Stimulated activated memory B cell treated with anti-CD40 and anti-IgM and Interleukin-4, amounts not matched to agents 10 μg/mL and 1 μg/mL and 100 μg/mL, for 72 hours (primary cell): ENCODE results near the gene SLC9C1.
A peak's percentile ranks its signal among the peaks of the same experiment; 100 is the strongest.

ENCODE experiments used
- ATAC-seq: fragments of 150-1000 bp; cut with Tn5 transposase; 2 replicates; pipeline ENCODE4 v1.10.0; 2021
- H3K27ac Mint-ChIP-seq: one replicate; pipeline ENCODE4 v1.8.0; 2022; ENCODE audit warnings: mild to moderate bottlenecking, mixed read lengths
- H3K27me3 Mint-ChIP-seq: one replicate; pipeline ENCODE4 v1.8.0; 2022; ENCODE audit warnings: mixed read lengths
- H3K36me3 Mint-ChIP-seq: one replicate; pipeline ENCODE4 v1.8.0; 2022; ENCODE audit warnings: mixed read lengths
- H3K4me1 Mint-ChIP-seq: one replicate; pipeline ENCODE4 v1.8.0; 2022; ENCODE audit warnings: mixed read lengths
- H3K4me3 Mint-ChIP-seq: one replicate; pipeline ENCODE4 v1.8.0; 2022; ENCODE audit warnings: mild to moderate bottlenecking, moderate library complexity, mixed read lengths
- H3K9me3 Mint-ChIP-seq: one replicate; pipeline ENCODE4 v1.8.0; 2022; ENCODE audit warnings: mixed read lengths

Gene SLC9C1

DNA sequence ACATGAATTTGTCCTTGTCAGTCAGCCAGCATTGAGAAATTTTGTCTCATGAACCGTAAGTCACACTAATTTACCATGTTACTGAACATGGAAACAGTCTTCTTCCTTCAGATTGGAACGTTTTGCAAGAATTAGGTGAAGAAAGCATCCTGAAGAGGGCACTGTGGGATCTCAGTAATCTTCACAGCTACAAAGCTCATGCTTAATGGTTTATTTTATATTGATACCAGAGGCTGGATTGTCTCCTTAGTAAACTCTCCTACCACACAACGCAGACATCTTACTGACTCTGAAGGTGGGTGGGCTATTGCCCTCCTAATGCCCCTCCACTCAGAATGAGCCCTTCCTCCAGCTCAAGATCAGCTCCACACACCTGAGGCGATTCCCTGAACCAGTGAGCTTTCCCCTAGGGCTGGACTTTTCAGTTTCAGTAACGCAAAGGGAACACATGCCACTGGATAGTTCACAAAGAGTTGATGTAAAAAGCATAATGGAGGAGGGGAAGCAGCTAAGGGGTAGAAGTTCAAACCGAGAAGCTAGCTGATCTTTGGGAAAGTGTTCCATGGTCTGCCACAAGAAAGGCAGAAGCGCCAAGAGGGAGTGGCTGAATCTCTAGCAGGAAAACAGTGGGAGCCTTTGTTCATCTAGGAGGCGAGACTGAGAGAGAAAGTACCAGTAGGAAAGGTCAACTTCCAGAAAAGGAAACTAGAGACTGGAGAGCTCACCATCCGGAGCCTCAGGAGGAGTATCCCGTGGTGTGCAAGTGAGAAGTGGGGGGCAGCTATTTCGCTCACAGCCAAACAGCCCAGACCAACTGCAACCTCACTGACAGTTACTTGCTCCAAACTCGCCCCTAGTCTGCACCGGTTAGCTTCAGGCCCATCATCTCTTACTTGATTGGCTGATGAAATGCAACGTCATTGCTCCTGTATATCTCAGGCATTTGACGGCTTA, at the start of gene SLC9C1:
SLC9C1 (minus strand) TSS at position 849 of the 954 bp plus-strand sequence. CDS start 7,425 bp downstream, outside the sequence.
- peak within 1 kb of the TSS; percentile 76 for H3K4me3 Mint-ChIP-seq
- peak within 1 kb of the TSS; percentile 81 for H3K27ac Mint-ChIP-seq
- no peaks in the 10 kb centered on the region for H3K36me3 Mint-ChIP-seq
- peaks cover 35% of the 10 kb centered on the region for H3K4me1 Mint-ChIP-seq
- no peaks in the 10 kb centered on the region for H3K27me3 Mint-ChIP-seq
- peaks cover 6% of the 10 kb centered on the region for H3K9me3 Mint-ChIP-seq
- ATAC-seq, result peak; percentile 70

DNA sequence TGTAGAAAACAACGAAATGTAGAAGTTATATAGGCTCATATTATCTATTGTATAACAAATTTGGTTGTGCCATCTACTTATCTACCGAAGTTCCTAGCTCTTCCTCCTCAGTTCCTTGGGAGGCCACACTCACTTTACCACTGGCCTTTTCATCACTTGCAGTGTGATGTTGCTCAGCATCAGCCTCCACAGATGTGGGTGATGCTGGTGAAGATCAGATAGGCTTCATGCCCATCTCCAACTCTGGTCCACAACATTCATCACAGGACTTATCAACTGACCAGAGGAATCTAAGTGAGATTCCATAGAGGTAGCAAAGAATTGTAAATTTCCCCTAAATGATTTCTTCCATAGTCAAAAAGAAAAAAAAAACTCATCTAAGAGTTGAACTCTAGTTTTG, 47.4 kb upstream of the SLC9C1 start:
- Mint-ChIP-seq H3K27me3 (no peaks in the 10 kb centered on the region), H3K27ac (no peak overlapping the region), H3K4me1 (peaks cover 27% of the 10 kb centered on the region), H3K9me3 (no peaks in the 10 kb centered on the region), H3K36me3 (peaks cover 31% of the 10 kb centered on the region), H3K4me3 (no peak overlapping the region)
- ATAC-seq, result no peak

DNA sequence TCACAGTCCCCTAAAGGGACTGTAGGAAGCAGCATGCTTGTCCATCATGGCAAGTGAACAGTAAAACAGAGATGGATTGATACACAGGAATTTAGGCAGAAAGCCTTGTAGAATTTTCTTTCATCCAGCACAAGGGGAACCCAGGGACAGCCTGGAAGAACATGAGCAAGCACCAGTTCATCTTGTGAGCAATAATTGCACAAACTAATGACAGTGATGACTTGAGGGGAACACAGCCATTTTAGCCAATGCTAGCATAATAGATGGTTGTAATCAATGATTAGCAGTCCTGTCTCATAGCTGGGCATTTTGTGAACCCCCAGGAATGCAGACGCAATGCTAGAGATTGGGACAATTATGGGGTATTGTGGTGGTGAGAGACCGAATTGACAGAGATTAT, 45.6 kb upstream of the SLC9C1 start:
- Mint-ChIP-seq H3K27ac (no peak overlapping the region), H3K4me1 (peaks cover 26% of the 10 kb centered on the region), H3K36me3 (peaks cover 17% of the 10 kb centered on the region), H3K4me3 (no peak overlapping the region), H3K9me3 (no peaks in the 10 kb centered on the region), H3K27me3 (no peaks in the 10 kb centered on the region)
- ATAC-seq, result no peak

DNA sequence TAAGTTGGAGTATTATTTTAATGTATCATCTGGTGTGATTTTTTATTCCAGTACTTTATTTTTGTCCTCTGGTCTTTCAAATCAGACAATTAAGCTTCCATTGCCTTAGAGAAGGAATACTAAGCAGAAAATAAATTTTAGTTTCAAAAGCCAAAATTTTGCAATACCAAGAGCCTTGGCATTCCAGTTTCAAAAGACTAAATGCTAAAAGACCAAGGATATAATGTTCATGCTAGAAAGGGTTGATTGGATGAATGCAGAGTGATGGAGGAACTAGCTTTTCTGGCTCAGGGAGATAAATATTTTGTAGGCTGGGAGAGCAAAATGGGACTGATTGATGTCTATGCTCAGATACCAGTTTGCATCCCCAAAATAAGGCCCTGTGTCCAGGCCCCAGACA, 45.1 kb upstream of the SLC9C1 start:
- peaks cover 13% of the 10 kb centered on the region for H3K36me3 Mint-ChIP-seq
- H3K4me1 Mint-ChIP-seq, result peaks cover 31% of the 10 kb centered on the region
- H3K27ac Mint-ChIP-seq, result no peak overlapping the region
- no peaks in the 10 kb centered on the region for H3K9me3 Mint-ChIP-seq
- no peaks in the 10 kb centered on the region for H3K27me3 Mint-ChIP-seq
- no peak for ATAC-seq
- no peak overlapping the region for H3K4me3 Mint-ChIP-seq

DNA sequence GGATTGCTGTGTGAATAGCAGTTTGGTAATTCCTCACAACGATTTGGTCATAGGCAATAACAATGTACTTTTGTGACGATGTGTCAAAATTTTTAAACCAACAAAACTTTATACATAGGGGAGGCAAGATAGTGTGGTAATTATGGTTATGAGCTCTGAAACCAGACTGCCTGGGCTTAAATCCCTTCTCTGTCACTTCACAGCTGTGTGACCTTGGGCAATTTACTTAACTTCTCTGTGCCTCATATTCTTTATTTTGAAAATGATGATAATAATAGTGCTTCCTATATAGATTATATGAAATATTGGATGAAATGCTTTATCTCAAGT, 44.7 kb upstream of the SLC9C1 start:
- H3K27me3 Mint-ChIP-seq, result no peaks in the 10 kb centered on the region
- H3K4me1 Mint-ChIP-seq, result peaks cover 36% of the 10 kb centered on the region
- no peak for ATAC-seq
- H3K4me3 Mint-ChIP-seq, result no peak overlapping the region
- H3K36me3 Mint-ChIP-seq, result peaks cover 8% of the 10 kb centered on the region
- H3K27ac Mint-ChIP-seq, result no peak overlapping the region
- H3K9me3 Mint-ChIP-seq, result no peaks in the 10 kb centered on the region

DNA sequence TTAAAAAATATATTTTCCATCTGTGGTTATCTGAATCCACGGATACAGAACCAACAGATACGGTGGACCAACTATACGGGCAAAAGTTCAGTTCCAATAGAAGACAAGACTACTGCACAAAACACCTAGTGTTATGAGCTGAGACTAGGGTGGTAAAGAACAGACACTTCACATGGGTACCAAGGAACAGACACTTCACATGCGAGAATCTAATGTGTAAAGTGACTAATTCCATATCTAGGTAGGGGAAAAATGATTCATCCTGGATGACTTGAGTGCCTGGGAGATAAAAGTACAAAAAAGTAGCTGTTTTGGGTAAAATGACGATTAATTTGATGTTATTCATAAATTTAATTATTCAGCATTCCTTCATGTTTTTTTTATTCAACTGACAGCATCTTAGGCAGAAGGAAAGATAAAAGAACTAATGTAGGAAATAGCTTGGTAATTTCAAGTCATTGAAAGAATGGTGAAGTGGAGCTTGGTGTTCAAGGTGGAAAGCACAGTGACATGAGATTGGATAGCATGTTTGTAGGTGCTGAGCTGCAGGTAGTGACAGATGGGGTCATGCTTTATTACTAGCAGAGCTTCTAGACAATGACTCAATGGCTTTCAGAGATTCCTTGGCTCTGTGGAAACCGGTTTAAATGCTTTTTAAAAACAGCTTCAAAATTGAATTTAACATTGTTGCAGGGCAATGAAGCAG, 44.2 kb upstream of the SLC9C1 start:
- Mint-ChIP-seq H3K27ac (no peak overlapping the region), H3K4me1 (peaks cover 39% of the 10 kb centered on the region), H3K27me3 (no peaks in the 10 kb centered on the region), H3K4me3 (no peak overlapping the region), H3K9me3 (no peaks in the 10 kb centered on the region), H3K36me3 (peaks cover 5% of the 10 kb centered on the region)
- no peak for ATAC-seq

DNA sequence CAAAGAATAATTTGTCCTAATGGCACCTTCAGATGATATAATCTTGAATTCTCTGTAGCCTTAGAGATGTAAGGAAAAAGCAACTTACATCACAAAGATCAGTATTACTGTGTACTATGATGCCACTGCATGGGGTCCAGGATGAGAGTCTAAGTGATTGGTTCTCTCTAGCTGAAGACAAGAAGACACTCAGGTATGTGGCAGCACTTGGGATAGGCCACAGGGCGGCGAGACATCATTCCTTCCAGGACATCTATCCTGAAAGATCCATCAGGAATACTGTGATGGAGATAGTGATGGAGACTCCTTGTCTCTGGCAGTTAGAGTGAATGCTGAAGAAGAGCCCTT, 41.4 kb upstream of the SLC9C1 start:
- Mint-ChIP-seq H3K36me3 (no peaks in the 10 kb centered on the region), H3K4me1 (peaks cover 43% of the 10 kb centered on the region), H3K4me3 (no peak overlapping the region), H3K9me3 (no peaks in the 10 kb centered on the region), H3K27ac (no peak overlapping the region), H3K27me3 (no peaks in the 10 kb centered on the region)
- no peak for ATAC-seq

DNA sequence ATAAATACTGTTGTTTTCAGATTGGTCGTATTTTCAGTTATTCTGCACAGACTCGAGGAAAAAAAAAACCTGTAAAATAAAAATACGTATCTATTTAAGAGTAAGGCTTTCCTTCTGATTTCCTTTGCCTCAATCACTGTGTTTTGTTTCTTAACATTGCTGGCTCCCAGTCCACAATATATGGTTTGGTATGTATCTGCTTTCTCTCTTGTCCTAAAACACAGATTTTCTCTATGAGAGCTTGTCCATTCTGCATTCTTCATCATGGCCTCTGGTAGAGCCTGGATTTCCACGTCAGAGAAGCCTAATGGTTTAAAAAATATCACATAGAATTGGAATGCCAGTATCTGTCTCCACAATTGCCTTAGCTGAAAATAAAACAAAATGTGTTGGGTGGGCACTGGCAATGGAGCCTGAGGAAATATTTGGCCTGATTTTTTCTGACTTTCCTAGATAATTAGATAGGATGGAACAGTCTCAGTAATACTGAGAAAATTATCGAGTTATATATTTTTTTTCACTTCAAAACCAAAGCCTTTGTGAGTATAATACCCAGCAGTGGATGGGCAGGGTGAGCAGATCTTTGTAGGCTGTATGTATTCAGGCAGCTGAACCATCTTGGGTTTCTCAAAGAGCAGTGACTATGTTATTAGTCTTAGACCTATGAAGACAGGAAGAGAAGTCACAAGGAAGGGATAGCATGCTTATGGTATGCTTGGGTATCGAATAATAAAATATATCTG, 40.8 kb upstream of the SLC9C1 start:
- no peak for ATAC-seq
- Mint-ChIP-seq H3K4me3 (no peak overlapping the region), H3K36me3 (no peaks in the 10 kb centered on the region), H3K27me3 (no peaks in the 10 kb centered on the region), H3K4me1 (peaks cover 43% of the 10 kb centered on the region), H3K27ac (no peak overlapping the region), H3K9me3 (no peaks in the 10 kb centered on the region)

DNA sequence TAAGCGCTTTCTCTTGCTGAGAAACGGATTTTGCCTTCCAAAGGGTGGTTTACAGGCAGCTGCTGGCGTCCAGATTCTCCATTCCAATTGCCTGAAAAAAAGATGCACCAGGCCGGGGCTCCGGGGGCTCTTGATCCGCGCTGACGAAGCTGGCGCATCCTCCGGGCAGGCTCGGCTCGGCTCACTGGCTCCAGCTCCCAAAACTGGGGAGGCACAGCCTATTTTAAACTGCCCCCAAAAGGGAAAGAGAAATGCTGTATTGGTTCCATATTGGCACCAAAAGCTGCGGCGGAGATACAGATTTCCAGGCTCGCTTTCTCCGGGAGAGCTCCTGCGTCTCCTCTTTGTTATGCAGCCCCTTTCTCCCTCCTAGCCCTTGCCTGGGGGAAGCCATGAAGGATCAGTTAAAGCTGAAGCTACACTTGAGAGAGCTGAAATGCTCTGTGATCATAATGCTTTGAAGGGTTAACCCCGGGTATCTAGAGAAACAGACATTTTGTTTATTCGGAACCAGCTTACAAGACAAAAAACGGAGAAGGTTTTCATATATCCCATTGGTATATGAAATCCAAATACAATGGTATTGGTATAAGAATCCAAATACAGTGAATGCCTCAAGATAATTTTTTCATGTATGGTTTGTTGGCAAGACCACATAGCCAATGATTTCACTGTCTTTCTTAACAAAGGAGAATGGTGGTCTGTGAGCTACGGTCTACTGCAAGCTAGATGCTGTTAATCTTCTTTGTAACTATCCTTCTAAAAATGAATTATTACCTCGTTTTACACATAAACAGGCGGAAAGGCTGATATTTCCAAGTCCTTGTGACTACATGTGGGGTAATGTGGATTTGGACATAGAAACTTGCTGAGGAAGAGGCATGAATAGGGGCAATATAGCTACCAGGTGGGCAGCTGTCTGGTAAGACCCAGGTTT, 39.6 kb upstream of the SLC9C1 start:
- Mint-ChIP-seq H3K4me1 (peaks cover 39% of the 10 kb centered on the region), H3K9me3 (no peaks in the 10 kb centered on the region), H3K27me3 (no peaks in the 10 kb centered on the region), H3K27ac (peak overlapping the region; percentile 87), H3K36me3 (no peaks in the 10 kb centered on the region), H3K4me3 (peak overlapping the region; percentile 92)
- ATAC-seq, result peak; percentile 53

DNA sequence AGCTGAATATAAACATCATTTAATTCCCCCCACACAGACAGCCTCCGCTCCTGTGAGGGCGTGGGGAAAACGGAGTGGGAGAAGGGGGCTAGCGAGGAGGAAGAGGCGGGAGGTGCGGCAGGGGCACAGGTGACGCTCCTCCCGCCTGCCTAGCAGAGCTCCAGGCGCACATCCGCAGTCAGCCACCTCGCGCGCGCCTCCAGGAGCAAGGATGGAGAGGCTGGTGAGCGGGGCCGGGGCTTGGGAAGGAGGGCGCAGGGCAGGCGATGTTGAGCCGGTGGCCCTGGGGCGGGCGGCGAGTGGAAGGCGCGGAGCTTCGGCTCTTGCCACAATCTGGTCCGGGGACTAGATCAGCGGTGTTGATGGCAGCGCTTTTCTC, 39.0 kb upstream of the SLC9C1 start, which contains the start of gene CD200:
CD200 (plus strand) TSS at position 155 of the 379 bp plus-strand sequence; CDS start at position 212, 57 bp downstream.
- Mint-ChIP-seq H3K4me3 (peak within 1 kb of the TSS; percentile 92), H3K4me1 (peaks cover 39% of the 10 kb centered on the region), H3K36me3 (no peaks in the 10 kb centered on the region), H3K9me3 (no peaks in the 10 kb centered on the region), H3K27ac (peak within 1 kb of the TSS; percentile 87), H3K27me3 (no peaks in the 10 kb centered on the region)
- peak; percentile 76 for ATAC-seq

DNA sequence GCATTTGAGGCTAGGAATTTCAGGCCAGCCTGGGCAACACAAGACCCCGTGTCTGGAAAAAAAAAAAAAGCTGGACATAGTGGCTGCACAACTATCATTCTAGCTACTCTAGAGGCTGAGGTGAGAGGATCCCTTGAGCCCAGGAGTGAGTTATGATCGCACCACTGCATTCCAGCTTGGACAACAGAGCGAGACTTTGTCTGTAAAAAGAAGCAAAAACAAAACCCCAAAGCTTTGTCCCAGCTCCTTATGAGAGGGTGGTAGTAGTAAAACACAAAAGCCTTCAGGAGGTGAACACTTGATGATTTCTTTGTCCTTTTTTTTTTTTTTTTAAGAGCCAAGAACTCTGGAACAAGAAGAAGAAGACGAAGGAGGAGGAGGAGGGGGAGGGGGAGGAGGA, 37.8 kb upstream of the SLC9C1 start:
- no peak for ATAC-seq
- Mint-ChIP-seq H3K36me3 (no peaks in the 10 kb centered on the region), H3K9me3 (no peaks in the 10 kb centered on the region), H3K4me1 (peaks cover 32% of the 10 kb centered on the region), H3K27ac (peak overlapping the region; percentile 87), H3K27me3 (no peaks in the 10 kb centered on the region), H3K4me3 (peak overlapping the region; percentile 92)

DNA sequence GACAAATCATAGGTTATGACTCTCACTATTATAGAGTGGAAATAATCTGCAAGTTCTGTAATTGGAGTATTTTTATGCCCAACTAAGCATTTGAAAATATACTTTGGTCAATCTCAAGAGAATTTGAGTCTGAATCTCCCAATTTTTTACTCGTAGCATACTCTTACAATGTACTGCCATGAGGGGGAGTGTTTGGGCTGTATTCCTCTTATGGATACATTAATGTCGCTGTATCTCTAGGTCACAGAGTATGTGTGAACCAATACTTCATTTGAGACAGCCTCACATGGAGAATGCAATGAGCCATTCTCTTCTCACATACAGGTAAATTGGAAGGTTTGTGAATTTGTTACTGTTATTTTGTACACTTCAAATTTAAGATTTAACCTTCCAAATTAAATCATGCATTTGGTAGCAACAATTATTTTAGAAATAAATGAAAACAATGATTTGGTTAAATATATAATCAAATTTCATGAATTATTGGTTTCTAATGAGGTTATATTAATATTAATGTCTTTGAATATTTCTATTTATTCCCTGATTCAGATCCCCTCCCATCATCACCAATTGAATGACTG, 33.4 kb upstream of the SLC9C1 start:
- peaks cover 4% of the 10 kb centered on the region for H3K4me1 Mint-ChIP-seq
- ATAC-seq, result peak; percentile 91
- H3K27ac Mint-ChIP-seq, result no peak overlapping the region
- H3K4me3 Mint-ChIP-seq, result no peak overlapping the region
- no peaks in the 10 kb centered on the region for H3K36me3 Mint-ChIP-seq
- no peaks in the 10 kb centered on the region for H3K9me3 Mint-ChIP-seq
- H3K27me3 Mint-ChIP-seq, result no peaks in the 10 kb centered on the region

DNA sequence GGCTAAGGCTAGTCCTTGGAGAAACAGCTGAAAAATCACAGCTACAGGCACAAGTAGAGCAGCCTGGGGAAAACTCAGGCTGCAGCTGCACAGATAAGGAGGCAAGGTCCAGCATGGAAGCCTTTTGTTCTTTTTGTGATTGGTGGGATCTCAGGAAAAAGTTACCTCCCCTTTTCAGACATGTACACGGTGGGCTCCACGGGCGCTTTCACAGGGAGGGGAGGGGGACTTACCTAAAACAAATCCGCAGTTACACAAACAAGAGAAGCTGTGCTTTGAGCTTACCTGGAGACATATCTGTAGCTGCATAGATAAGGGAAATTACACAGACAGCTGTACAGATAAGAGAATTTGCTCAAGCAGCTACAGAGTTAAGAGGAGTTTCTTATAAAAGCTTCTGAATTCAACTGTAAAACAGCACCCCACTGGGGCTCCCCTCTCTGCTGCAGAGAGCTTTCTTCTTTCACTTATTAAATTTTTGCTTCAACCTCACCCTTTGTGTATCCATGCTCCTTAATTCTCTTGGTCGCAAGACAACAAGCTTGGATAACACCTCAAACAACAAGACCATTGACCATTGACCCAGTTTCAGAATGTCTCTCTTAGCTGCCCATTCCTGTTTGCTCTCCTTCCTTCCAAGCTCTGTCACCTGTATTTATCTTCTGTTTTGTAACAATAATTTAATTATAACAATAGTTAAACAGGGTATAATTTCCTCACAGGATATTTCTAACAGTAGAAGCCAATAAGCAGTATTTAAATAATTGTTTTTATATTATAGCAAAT, 28.0 kb upstream of the SLC9C1 start:
- Mint-ChIP-seq H3K27me3 (no peaks in the 10 kb centered on the region), H3K4me1 (no peaks in the 10 kb centered on the region)

More for the DNA sequence above, 28.0 kb upstream of the SLC9C1 start:
- Mint-ChIP-seq H3K4me3 (no peak overlapping the region), H3K9me3 (no peaks in the 10 kb centered on the region), H3K36me3 (no peaks in the 10 kb centered on the region), H3K27ac (no peak overlapping the region)
- ATAC-seq, result no peak
